MM.1S (cell line): ENCODE results near the gene IDH2.

Experiments
- DNase-seq: peaks from one replicate; pipeline ENCODE4 v3.0.0-alpha.2; 2015
- H2AFZ ChIP-seq: fragments of 300-600 bp; sonication (generic); 2 replicates; pipeline ENCODE4 v1.6.0; 2016; ENCODE audit warnings: antibody characterized with exemption, low read length
- H3F3A ChIP-seq: fragments of 300-600 bp; sonication (generic); 2 replicates; pipeline ENCODE4 v1.6.1; 2016; ENCODE audit warnings: mild to moderate bottlenecking, antibody characterized with exemption, low read length, moderate library complexity, mixed read lengths; ENCODE audit not compliant: insufficient read depth
- H3K27ac ChIP-seq: fragments of 300-600 bp; sonication (generic); 2 replicates; pipeline ENCODE4 v1.5.1; 2016; ENCODE audit warnings: mild to moderate bottlenecking, low read length
- H3K27me3 ChIP-seq: fragments of 300-600 bp; sonication (generic); replicated peaks from 2 replicates; pipeline ENCODE4 v1.6.0; 2016; ENCODE audit warnings: low read length; ENCODE audit not compliant: insufficient read depth
- H3K36me3 ChIP-seq: fragments of 300-600 bp; sonication (generic); replicated peaks from 2 replicates; pipeline ENCODE4 v1.6.1; 2016; ENCODE audit warnings: mild to moderate bottlenecking, low read length, mixed read lengths; ENCODE audit not compliant: insufficient read depth
- H3K4me1 ChIP-seq: fragments of 300-600 bp; sonication (generic); 2 replicates; pipeline ENCODE4 v1.6.1; 2016; ENCODE audit warnings: low read length, mixed read lengths
- H3K4me2 ChIP-seq: fragments of 300-600 bp; sonication (generic); 2 replicates; pipeline ENCODE4 v1.6.0; 2016; ENCODE audit warnings: low read depth, low read length
- H3K4me3 ChIP-seq: fragments of 300-600 bp; sonication (generic); 2 replicates; pipeline ENCODE4 v1.5.1; 2016; ENCODE audit warnings: low read length, mixed read lengths
- H3K79me2 ChIP-seq: fragments of 300-600 bp; sonication (generic); 2 replicates; pipeline ENCODE4 v1.6.1; 2016; ENCODE audit warnings: mixed run types, low read length, mixed read lengths
- H3K9ac ChIP-seq: fragments of 300-600 bp; sonication (generic); 2 replicates; pipeline ENCODE4 v1.6.1; 2016; ENCODE audit warnings: low read length, mixed read lengths
- H3K9me2 ChIP-seq: fragments of 300-600 bp; sonication (generic); replicated peaks from 2 replicates; pipeline ENCODE4 v1.6.1; 2016; ENCODE audit warnings: mild to moderate bottlenecking, low read length, mixed read lengths; ENCODE audit not compliant: insufficient read depth
- H3K9me3 ChIP-seq: fragments of 300-600 bp; sonication (generic); replicated peaks from 2 replicates; pipeline ENCODE4 v1.6.1; 2016; ENCODE audit warnings: mild to moderate bottlenecking, low read length, mixed read lengths; ENCODE audit not compliant: insufficient read depth
- H4K20me1 ChIP-seq: fragments of 300-600 bp; sonication (generic); 2 replicates; pipeline ENCODE4 v1.6.1; 2016; ENCODE audit warnings: mild to moderate bottlenecking, low read length, moderate library complexity, mixed read lengths; ENCODE audit not compliant: insufficient read depth
- EZH2 ChIP-seq: fragments of 300-600 bp; sonication (generic); optimal IDR thresholded peaks from 2 replicates; pipeline ENCODE3; 2017; ENCODE audit warnings: low read depth, mild to moderate bottlenecking, antibody characterized with exemption, low read length, mixed read lengths
- EZH2phosphoT487 ChIP-seq: fragments of 300-600 bp; sonication (generic); IDR thresholded peaks from 2 replicates; pipeline ENCODE4 v1.6.1; 2018; ENCODE audit warnings: antibody characterized with exemption, low read length
- TF ChIP-seq, protein P1 (sequence below): fragments of 300-600 bp; sonication (generic); IDR thresholded peaks from 2 replicates; pipeline ENCODE4 v1.5.1; 2016; ENCODE audit warnings: antibody characterized with exemption, low read length, mixed read lengths

IDH2 gene

DNA sequence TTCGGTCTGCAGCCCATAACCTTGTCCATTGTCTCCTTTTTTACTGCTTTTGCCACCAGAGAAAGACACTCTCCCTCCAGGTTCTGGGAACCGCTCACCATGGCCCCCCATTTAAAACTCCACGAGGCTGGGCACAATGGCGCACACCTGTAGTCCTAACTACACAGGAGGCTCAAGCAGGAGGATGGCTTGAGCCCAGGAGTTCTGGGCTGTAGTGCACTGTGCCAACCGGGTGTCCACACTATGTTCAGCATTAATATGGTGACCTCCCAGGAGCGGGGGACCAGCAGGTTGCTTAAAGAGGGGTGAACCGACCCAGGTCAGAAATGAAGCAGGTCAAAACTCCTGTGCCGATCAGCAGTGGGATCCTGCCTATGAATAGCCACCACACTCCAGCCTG lies 28.0 kb upstream of the IDH2 start:
- Histone ChIP-seq H2AFZ (no peak overlapping the region), H3K9me2 (no peaks in the 10 kb centered on the region), H4K20me1 (no peaks in the 10 kb centered on the region), H3F3A (no peaks in the 10 kb centered on the region), H3K79me2 (no peaks in the 10 kb centered on the region), H3K27me3 (no peaks in the 10 kb centered on the region), H3K36me3 (no peaks in the 10 kb centered on the region), H3K9me3 (no peaks in the 10 kb centered on the region), H3K4me2 (no peak overlapping the region), H3K4me3 (no peak overlapping the region), H3K27ac (no peak overlapping the region), H3K4me1 (no peaks in the 10 kb centered on the region), H3K9ac (no peak overlapping the region)
- no peak for TF ChIP-seq EZH2
- TF ChIP-seq, protein P1, sequence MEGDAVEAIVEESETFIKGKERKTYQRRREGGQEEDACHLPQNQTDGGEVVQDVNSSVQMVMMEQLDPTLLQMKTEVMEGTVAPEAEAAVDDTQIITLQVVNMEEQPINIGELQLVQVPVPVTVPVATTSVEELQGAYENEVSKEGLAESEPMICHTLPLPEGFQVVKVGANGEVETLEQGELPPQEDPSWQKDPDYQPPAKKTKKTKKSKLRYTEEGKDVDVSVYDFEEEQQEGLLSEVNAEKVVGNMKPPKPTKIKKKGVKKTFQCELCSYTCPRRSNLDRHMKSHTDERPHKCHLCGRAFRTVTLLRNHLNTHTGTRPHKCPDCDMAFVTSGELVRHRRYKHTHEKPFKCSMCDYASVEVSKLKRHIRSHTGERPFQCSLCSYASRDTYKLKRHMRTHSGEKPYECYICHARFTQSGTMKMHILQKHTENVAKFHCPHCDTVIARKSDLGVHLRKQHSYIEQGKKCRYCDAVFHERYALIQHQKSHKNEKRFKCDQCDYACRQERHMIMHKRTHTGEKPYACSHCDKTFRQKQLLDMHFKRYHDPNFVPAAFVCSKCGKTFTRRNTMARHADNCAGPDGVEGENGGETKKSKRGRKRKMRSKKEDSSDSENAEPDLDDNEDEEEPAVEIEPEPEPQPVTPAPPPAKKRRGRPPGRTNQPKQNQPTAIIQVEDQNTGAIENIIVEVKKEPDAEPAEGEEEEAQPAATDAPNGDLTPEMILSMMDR: no peak
- TF ChIP-seq EZH2phosphoT487: no peak
- DNase-seq: no peak

DNA sequence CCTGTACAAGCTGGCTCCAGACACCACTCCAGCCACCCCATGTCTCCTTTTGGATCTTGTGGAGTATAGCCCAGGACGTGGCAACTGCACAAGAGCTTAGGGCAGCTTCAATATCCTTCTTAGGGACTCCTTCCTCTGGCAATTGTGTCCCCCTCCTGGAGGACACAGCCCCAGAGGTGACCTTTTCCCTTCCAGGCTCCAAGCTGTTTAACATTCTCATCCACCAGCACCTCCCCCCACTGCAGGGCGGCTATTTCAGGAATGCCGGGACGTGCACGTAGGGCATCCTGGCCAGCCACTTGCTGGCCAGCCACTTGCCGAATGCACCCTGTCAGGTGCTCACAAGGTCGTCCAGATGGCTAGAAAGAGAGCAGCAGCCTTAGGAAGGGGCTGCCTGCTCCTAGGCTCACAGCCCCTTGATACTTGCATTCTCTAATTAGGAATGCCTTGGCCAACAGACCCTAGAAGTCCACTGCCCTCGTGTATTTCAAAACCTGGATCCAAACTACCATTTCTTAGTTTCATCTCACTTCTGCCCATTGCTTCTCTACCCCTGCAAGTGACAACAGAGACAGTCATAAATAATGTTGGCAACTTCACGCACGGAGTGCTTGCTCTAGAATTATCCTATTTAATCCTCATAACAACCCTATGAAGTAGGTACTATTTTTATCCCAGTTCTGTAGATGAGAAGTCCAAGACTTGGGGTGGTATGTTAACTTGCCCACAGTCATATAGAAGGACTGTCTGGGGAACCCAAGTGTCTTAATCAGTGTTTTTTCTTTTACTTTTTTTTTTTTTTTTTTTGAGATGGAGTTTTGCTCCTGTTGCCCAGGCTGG lies 24.5 kb upstream of the IDH2 start:
- no peaks in the 10 kb centered on the region for H3F3A ChIP-seq
- H3K4me2 ChIP-seq: no peak overlapping the region
- no peak overlapping the region for H2AFZ ChIP-seq

DNA sequence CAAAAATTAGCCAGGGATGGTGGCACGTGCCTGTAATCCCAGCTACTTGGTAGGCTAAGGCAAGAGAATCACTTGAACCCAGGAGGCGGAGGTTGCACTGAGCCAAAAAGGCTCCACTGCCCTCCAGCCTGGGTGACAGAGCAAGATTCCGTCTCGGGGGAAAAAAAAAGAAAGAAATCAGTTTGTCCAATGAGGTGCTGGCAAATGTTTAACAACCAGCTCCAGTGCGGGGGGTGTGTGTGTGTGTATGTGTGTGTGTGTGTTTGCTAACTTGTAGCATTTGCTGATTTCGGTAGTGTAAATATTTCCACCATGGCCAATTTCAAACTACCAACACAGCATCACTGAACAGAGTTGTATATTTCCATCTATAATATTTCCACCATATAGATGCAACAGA lies 23.8 kb upstream of the IDH2 start:
- Histone ChIP-seq H3K9ac (no peak overlapping the region), H2AFZ (no peak overlapping the region), H4K20me1 (no peaks in the 10 kb centered on the region), H3K4me1 (no peaks in the 10 kb centered on the region), H3K9me3 (no peaks in the 10 kb centered on the region), H3K79me2 (no peaks in the 10 kb centered on the region), H3K4me2 (no peak overlapping the region), H3K4me3 (no peak overlapping the region), H3K27ac (no peak overlapping the region), H3F3A (no peaks in the 10 kb centered on the region), H3K27me3 (no peaks in the 10 kb centered on the region), H3K36me3 (no peaks in the 10 kb centered on the region), H3K9me2 (no peaks in the 10 kb centered on the region)
- DNase-seq: no peak
- no peak for TF ChIP-seq EZH2
- TF ChIP-seq, protein P1: no peak
- TF ChIP-seq EZH2phosphoT487: no peak

More for the DNA sequence above, 24.5 kb upstream of the IDH2 start:
- Histone ChIP-seq H4K20me1 (no peaks in the 10 kb centered on the region), H3K9ac (no peak overlapping the region), H3K4me1 (no peaks in the 10 kb centered on the region), H3K9me3 (no peaks in the 10 kb centered on the region), H3K9me2 (no peaks in the 10 kb centered on the region), H3K36me3 (no peaks in the 10 kb centered on the region), H3K4me3 (no peak overlapping the region), H3K79me2 (no peaks in the 10 kb centered on the region), H3K27ac (no peak overlapping the region), H3K27me3 (no peaks in the 10 kb centered on the region)
- no peak for TF ChIP-seq EZH2
- TF ChIP-seq, protein P1: no peak
- DNase-seq: no peak
